Measurements from ENCODE around the gene MRO.

Gene MRO

DNA sequence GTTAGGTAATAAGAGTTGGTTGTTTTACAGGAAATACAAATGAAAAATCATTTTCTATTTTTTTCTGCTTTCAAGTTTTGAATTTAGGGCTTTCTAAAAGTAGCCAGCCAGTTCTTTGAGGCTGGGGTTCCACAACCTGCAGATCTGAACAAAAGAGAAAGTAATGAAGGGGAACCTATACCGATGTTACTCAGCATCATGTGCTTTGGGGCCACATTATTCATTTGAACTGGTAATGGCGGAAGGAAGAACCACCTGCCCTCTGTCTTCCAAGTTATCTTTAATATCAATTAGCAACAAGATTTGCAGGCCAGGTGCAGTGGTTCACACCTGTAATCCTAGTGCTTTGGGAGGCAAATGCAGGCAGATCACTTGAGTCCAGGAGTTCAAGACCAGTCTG is 12.9 kb upstream of the MRO start:
- no peak for DNase-seq

DNA sequence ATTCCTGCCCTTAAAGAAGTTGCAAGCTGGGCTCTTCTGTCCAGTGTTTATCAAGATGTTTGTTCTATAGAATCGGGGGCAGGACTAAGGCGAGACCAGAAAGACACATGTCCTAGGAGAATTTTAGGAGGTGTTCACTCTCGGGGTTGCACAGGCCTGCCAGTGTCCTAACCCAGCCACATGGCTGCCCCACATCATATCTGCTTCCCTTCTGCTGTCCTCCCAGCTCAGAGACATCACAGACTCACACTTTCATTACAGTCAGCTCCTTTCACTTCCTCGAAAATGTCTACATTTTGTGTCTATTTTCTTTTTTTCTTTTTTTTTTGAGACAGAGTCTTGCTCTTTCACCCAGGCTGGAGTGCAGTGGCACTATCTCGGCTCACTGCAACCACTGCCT is 10.7 kb upstream of the MRO start:
- no peak for DNase-seq

DNA sequence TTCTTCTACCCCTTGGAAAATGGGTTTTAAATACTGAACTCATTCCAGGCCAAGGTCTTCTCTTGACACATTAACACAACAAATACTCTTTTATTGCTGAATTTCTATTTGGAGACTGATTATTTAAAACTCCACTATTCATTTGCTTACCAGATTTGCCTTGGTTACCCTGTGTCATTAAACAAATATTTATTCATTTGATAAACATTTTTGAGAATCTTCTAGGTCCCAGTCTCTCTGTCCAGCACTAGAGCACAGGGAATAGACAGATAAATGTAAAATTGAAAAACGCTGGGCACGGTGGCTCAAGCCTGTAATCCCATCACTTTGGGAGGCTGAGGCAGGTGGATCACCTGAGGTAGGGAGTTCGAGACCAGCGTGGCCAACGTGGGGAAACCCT is 9.8 kb upstream of the MRO start:
- DNase-seq, result no peak

DNA sequence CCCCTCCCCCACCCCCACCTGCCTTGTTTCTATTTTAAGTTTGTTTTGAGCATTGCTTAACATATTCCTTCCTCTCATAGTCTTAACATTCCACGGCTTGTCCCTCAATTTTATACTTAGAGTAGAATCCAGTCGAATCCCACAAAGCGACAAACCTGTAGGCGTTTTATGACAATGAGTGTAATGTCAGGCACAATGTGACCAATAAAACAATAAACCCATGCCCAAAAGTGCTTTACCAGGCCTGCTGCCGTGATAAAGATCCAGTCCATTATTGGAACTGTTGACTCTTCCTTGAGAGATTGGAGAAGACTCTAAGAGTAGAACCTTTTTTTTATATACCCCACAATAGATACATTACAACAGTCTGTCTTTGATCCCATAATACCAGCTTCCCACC is 6.2 kb upstream of the MRO start:
- no peak for DNase-seq

DNA sequence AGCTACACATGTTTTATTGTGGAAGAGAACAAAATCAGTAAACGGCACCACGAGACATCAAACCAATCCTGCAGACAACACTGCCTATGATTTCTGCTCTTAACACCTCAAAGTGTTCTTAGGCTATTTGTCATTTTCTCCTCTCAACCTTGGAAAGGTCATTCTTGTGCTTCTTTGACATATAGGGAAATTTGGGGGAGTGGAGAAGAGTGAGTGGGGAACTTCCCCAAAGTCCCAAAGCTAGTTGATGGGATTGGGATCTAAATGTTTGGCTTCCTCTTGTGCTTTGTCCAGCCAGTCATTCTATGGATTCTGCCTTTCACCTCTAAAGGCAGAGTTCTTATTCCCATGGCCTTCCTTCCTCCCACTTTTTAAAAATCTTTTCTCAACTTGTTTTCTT is 5.8 kb upstream of the MRO start:
- DNase-seq, result no peak

DNA sequence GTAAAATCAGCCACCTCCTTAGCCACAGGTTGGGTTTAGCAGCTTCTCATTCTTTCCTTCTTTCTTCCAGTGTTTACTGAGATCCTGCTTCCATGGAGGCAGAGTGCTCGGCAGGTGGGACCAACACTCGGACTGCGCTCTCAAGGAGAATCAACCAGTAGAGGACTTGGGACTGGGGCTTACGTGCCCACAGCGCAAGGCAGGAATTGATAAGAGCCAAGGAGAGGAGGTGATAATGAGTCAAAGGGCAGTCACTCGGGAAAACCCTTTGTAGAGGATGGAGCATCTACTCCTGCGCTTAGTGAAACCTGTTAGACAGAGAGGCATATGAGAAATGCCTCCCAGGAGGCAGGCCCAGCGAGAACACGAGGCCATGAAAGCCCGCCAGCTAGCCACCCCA is 2.9 kb upstream of the MRO start:
- DNase-seq, result no peak

DNA sequence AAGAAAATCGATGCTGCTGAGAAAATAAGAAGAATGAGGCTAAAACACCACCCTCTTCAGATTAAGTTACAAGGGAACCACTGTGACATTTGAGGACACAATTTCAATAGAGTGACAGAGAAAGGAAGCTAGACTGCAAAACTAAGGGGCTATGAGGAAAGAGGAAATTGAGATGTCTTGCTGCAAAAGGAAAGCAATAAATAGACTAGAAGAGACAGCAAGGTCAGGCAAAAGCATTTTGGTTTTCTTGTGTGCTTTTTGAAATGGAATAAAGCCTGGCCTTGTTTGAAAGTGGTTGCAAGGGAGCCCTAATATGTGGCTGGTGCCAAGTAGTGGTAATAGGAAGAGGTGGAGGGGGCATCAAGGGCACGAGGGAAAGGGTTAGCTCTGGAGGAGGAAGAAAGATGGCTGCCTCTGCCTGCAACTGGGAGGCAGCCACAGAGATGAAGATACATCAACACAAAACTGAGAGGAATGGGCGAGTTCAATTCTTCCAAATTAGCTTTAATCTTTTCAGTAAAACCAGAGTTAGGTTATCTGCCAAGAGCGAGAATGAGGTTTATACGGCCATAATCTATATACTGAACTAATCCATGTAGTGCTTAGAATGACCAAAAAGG is 1.2 kb upstream of the MRO start:
- no peak for DNase-seq

DNA sequence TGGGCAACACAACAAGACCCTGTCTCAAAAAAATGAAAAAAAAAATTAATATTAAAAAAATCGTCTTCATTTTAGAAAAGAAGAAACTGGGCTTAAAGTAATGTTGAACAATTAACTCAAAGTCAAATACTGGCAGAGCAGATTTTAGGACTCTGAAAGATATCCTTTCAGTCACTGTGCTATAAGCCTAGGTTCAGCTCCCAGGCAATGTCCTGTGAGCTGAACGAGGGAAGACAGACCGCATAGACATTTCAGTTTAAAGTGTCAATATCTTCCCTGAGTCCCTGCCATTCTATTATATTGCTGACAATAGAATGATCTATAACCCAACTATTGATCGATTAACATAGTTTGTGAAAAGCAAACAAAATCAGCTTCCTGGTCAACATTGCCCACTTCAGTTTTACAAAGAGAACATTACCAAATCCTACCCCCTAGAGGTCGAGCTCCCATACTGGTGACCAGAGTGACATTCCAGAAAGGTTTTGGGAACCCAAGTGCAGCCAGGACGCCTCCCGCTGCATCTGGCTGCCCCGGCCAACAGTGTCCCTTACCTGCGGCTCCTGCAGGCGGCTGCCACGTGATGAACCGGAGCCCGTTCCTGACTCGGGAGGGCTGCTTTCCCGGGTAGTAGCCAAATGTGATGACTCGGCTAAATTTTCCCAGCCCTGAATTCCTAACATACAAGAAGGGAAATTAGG is 639 bp downstream of the MRO start:
- no peak for DNase-seq

DNA sequence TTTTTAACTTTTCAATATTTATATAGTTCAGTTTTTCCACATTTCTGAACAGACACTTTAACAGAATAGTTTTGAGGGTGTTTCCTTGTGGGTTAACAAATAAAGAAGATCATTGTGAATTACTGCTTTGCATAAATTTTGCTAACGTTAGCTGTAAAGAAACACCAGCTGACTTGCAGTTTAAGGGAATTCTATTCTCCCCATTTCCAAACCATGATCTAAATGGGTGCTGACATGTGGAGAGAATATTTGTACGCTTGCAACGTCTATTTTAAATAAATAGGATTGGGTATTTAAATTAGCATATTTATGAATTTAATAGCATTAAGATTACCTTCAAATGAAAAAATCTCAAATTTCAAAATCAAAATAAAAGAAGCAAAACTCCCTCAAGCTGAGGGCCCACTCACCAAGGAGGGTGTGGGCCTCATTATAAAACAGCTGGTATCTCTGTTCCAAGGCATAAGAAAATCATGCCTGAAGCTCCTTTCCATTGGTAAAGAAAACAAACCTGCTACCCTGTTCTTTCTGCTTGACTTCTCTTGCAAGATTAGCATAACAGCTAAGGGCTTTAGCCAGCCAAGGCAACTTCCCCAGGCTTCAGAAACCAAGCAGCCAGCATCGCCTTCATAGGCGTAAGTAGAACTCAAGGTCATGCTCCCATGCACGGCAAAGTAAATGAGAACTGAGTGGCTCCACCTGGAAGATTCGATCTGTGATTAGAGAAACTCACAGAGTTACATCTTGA is 3.2 kb downstream of the MRO start:
- no peak for DNase-seq

DNA sequence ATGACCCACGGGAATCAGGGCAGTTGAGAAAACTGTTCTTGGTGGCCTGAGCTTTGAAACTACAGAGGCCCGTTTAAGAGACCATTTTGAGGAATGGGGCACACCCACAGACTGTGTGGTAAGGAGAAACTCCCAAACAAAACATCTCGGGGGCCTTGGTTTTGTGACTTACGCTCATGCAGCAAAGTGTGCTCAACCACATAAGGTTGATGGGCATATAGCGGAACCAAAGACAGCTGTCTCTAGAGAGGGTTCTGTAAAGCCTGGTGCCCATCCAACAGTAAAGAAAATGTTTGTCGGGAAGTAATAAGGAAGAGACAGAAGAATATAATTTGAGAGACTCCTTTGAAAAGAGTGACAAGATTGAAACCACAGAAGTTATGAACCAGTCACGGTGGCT is 5.4 kb downstream of the MRO start:
- no peak for DNase-seq

DNA sequence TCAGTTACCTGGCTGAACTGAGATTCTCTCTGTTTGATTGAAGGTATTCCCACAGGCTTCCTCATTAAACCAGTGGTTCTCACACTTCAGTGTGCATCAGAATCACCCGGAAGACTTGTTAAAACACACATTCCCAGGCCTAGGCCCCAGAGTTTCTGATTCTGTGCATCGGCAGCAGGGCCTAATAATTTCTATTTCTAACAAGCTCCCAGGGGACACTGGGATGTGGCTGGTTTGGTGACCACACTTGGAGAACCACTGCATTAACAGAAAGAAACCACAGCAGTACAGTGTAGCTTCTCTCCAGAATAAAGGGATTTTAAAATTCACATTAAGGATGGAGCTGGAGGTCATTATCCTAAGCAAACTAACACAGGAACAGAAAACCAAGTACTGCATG is 6.5 kb downstream of the MRO start:
- DNase-seq, result no peak

DNA sequence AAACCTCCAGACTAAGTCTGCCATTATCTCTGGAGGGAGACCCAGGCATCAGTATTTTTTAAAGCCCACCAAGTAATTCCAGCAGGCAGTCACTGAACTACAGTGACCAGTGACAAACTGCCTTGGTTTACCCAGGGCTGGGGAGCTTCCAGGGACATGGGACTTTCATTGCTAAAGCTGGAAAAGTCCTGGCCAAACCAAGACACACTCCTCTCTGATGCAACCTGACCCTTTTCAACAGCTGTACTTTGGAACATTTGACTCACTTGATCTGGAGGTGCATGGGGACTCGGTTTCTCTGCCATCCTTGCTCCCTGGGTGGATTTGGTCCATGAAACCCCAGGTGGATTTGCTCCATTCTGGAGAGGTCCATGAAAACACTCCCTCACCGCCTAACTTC is 7.0 kb downstream of the MRO start:
- no peak for DNase-seq

DNA sequence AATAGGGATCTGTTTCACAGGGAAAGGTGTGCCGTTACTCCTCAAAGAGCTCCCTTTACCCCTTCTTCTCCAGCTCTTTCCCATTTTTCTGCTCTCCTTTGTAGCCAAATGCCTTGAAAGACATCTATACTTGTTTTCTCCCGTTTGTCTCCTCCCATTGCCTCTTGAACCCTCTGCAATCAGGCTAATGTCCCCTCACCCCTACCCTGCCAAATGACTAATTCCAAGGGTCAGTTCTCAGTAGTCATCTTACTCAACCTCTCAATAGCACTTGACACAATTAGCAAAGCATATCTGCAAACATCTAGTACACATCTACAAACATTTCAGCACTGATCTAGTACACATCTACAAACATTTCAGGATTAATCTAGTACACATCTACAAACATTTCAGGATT is 12.6 kb downstream of the MRO start:
- no peak for DNase-seq

DNA sequence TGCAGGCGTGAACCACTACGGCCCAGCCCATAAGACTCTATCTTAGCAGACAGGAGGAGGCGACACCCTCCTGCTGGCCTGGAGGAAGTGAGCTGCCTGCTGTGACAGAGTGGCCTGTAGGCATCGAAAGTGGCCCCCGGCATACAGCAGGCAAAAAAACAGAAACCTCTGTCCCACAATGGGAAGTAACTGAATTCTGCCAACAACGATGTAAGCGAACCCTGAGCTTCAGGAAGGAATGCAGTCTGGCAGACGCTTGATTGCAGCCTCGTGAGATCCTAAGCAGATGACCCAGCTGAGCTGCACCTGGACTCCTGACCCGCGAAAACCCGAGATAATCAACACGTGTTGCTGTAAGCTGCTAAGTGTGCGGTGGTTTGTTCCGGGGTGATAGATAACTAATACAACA is 13.6 kb downstream of the MRO start:
- DNase-seq, result no peak

DNA sequence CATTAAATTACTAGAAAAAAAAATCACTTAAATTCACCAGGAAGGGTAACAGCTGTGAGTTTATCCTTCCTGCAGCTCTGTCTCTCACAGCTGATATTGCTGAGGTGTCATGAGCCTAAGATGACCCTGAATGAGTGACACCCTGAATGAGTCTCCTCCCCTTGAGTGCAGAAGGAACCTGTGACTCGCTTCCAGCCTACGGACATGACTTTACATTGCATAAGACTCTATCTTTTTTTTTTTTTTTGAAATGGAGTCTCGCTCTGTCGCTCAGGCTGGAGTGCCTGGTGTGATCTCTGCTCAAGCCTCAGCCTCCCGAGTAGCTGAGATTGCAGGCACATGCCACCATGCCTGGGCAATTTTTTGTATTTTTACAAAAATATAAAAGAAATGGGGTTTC is 14.1 kb downstream of the MRO start:
- no peak for DNase-seq

DNA sequence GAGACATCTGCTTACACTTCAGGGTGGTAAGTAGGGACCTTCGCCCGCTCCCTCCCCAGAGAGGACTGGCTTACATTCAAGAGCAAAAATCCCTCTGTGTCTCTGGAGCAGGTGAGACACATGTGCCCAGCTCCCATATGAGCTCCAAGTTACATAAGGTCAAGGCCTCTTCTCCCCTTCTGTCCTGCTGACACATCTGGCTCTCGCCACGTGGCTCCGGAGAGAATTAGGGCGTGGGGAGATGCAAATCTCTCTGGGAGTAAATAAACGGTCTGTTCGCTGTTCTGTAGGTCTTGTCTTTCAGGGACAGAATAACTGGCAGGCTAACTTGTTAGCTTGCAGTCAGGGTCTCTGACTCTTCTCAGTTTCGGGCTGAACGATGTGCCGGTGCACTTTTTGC is 16.2 kb downstream of the MRO start:
- no peak for DNase-seq

DNA sequence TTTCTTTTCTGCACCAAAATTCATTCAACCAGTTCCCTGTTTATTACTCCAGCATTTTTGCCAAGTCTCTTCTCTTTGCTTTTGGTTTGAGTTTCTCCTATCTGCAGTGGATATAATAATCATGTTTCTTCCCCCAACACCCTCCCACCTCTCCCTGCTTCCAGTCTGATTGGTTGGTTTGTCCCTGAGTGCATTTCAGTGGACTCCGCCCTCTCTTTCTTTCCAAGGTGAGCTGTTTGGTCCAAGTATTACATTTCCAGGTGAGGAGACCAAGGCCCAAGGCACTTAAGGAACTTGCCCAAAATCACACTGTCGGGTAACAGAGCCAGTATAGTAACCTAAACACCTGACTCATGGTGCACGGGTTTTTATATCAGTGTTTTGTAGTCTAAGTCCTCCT is 17.7 kb downstream of the MRO start:
- DNase-seq, result no peak

DNA sequence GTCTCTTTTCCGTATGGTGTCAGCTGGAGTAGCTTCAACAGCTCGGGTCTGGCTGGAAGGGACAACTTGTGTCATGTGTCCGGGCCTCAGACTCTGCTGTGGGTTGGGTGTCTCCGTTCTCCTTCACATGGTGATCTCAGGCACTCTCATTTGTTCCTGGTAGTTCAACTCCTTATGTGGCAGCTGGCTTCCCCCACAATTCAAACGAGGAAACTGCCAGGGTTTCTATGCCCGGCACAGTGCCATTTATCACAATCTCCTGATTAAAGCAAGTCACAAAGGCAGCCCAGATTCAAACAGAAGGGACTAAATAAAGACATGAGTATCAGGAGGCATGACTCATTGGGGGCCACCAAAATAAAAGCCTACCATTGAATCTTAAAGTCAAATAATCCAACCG is 22.7 kb downstream of the MRO start:
- no peak for DNase-seq

DNA sequence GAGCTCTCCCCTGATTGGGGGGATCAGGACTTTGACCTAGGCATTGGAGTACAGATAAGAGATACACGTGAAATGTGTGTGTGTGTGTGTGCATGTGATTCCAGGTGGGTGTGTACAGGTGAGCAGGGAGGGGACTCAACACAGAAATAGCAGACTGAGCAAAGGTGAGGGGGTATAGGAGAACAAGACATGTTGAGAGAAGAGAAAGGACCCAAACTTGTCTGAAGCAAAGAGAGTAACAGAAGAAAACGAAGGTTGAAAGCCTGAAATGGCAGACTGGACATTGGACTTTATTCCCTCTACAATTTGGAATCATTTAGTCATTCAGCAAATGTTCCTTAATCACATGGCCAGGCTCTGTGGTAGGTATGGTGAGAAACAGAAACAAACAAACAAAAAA is 23.3 kb downstream of the MRO start:
- no peak for DNase-seq

DNA sequence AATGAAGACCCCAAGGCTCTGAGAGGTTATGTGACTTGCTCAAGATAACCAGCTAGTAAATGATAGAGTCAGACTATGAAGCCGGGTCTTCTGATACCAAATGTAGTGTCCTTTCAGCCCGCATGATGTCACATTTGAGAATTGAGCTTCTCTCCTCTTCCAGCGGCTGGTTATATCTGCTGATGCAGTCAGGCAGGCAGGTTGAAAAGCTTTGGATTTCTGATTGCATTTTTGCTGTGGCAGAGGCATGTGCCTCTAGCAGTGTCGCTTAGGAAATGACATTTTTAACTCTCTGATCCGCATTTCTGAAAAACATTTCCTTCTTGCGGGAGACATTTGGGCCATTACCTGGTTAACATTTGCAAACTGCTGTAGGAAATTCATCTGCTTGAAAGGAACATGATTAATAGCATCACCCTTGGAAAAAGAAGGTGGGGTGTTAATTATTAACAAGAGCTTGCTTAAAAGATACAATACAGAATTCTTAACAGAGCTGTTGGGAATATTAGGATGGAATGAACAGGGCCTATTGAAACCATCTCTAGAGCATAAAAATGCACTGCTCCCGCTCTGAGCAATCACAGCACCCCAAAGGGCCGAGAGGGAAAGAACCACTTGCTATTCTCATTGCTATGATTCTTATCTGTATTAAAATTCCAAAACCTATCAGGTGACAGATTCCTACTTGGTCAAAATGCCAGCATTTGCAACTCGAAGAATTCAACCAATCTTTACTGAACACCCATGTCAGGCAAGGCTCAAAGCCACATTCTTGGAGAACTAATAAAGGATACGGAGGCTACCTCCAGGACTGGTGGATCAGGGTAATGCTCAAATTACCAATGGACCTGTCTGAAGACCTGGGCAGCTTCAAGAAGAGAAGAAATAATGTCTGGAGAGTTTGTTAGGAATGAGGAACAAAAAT is 25.9 kb downstream of the MRO start:
- no peak for DNase-seq

DNA sequence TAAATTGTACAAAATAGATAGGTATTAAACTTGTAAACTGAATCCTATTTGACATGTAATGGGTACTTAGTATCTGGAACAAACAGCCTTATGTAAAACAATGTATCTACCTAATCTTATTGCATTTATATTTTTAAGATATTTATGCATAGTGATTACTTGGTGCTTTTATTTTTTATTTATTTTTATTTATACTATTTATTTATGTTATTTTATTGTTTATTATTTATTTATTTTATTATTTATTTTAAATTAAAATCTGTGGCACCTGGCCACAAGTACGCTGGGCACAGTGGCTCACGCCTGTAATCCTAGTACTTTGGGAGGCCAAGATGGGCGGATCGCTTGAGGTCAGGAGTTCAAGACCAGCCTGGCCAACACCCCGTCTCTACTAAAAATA is 26.9 kb downstream of the MRO start:
- DNase-seq, result no peak

DNA sequence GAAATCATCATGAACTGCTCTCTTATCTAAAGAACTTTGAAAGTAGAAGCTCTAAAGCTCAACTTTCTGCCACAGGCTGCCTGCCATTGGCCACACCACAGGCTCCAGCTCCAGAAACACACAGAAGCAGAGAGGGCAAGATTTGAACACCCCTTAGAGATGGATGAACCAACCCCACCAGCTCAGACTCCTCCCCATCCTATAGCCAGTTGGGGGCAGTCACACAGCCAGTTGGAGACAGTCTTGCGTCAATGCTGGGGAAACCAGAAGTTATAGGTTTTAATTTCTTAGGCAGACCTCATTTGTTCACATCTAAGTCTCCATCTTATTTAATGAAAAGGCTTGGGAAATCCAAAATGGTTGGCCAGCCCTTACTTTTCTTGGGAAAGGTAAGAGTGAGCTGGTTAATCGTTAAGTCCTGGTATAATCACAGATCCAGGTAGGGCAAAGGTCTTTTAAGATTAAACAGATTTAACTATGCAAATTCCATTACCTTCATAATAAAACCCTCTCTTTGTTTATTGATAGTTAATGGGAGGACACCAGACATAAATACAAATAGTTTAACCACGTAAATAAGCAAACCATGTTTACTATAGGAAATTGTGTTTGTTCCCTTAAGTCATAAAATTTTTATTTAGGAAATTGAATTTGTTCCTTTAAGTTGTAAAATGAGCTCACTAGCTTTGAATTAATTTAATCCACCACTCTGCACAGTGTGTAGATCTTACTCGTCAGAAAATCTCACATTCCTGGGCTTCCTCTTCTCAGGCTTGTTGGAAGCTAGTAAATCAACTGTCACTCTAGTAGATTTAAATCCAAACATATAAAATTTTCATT is 28.0 kb downstream of the MRO start:
- no peak for DNase-seq

Measured in activated CD4-positive, alpha-beta T cell treated with anti-CD3 and anti-CD28 coated beads, Interleukin-2, amount 50 U/mL, for 4 hours (primary cell).